ENCODE measurements around the gene SEMA5A.

Gene SEMA5A

GRCh38 chr5:9189681-9190080, 356.2 kb downstream of the SEMA5A start:
- H3K4me3 ChIP-seq (ENCODE audit: low read depth, low read length), result no peak overlapping the region
- no peak for TF ChIP-seq CTCF (IDR thresholded peaks at IDR 0.05; ENCODE audit: control insufficient read depth, extremely low read depth, insufficient read depth)
- DNase-seq (ENCODE audit: low read depth), result no peak

DNA sequence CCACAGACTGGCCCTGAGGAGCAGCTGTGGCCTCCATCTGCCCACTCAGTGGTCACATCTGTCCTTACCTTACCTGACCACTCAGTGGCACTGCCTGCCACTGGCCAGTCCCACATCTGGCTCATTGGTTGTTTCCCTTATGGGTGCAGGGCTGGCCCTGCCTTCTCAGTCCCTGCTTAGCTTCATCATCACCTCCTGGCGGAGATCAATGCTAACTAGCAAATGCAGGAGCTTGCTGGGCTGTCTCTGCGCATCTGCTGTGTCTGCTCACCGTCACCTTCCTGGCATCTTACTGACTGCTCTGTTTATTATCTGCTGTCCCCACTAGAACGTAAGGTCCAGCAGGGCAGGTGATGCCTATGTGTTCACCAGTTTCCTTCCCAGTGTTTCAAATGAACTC, 356.9 kb downstream of the SEMA5A start:
- DNase-seq (ENCODE audit: low read depth), result no peak
- no peak overlapping the region for H3K4me3 ChIP-seq (ENCODE audit: low read depth, low read length)
- no peak for TF ChIP-seq CTCF (IDR thresholded peaks at IDR 0.05; ENCODE audit: control insufficient read depth, extremely low read depth, insufficient read depth)

GRCh38 chr5:9188131-9188530, 357.7 kb downstream of the SEMA5A start:
- no peak overlapping the region for H3K4me3 ChIP-seq (ENCODE audit: low read depth, low read length)
- TF ChIP-seq CTCF (IDR thresholded peaks at IDR 0.05; ENCODE audit: control insufficient read depth, extremely low read depth, insufficient read depth), result no peak
- no peak for DNase-seq (ENCODE audit: low read depth)

DNA sequence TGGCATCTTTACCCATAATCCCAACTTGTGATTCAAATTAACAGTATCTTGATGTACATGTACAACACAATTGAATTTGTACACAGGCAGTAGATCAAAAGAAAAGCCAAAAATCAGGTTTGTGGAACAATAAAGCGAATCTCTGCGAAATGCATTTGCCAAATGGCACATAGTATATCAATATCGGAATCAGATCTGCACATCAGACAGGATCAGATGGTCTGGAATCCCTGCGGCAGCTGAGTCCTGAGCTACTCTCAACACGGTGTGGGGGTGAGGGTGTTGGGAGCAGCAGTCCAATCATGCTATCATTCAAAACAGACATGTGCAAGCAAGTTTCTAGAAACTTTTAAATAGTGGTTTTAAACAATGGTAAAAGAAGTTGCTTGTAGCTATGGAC, 358.3 kb downstream of the SEMA5A start:
- no peak for DNase-seq (ENCODE audit: low read depth)
- TF ChIP-seq CTCF (IDR thresholded peaks at IDR 0.05; ENCODE audit: control insufficient read depth, extremely low read depth, insufficient read depth), result no peak
- H3K4me3 ChIP-seq (ENCODE audit: low read depth, low read length), result no peak overlapping the region

GRCh38 chr5:9186069-9186468, 359.8 kb downstream of the SEMA5A start:
- DNase-seq (ENCODE audit: low read depth), result no peak
- H3K4me3 ChIP-seq (ENCODE audit: low read depth, low read length), result no peak overlapping the region
- TF ChIP-seq CTCF (IDR thresholded peaks at IDR 0.05; ENCODE audit: control insufficient read depth, extremely low read depth, insufficient read depth), result no peak

DNA sequence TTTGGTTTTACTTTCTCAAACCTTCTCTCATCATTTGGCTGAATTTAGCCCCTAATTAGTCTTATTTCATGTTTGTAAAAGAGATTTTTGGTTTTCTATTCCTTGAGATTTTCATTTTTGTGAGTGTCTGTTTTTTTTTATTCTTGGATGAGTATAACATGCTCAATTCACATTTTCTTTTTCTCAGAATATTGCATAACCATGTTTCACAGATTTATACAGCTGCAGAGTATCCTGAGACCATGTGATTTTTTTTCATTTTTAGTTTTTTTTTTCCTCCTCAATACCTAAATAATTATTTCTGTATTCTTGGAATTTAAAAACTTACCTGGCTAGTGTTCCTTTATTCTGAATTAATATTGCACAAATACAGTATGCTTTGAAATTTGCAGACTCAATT, 361.9 kb downstream of the SEMA5A start:
- DNase-seq (ENCODE audit: low read depth), result no peak

More for the DNA sequence above, 361.9 kb downstream of the SEMA5A start:
- H3K4me3 ChIP-seq (ENCODE audit: low read depth, low read length), result no peak overlapping the region
- no peak for TF ChIP-seq CTCF (IDR thresholded peaks at IDR 0.05; ENCODE audit: control insufficient read depth, extremely low read depth, insufficient read depth)

Data from LNCaP clone FGC (cell line).